Mesendoderm (in vitro differentiated cells): ENCODE measurements around the gene CDH12.
"Not testable (repeated sequence)": the region's sequence is repeated elsewhere in the genome, so short reads cannot be mapped to it uniquely, and the experiment has no call there.

Experiments
- DNase-seq: peaks from one replicate; pipeline ENCODE4 v3.0.0; 2013
- H2AK5ac ChIP-seq: 2 replicates; pipeline ENCODE4 v1.6.1; 2013; ENCODE audit warnings: low read length, inconsistent platforms
- H2BK120ac ChIP-seq: 2 replicates; pipeline ENCODE4 v1.6.1; 2013; ENCODE audit warnings: low read depth, mild to moderate bottlenecking, low read length, moderate library complexity, mixed read lengths
- H2BK15ac ChIP-seq: replicated peaks from 2 replicates; pipeline ENCODE4 v1.6.1; 2013; ENCODE audit warnings: low read depth, mild to moderate bottlenecking, moderate library complexity
- H2BK5ac ChIP-seq: 2 replicates; pipeline ENCODE4 v1.6.1; 2013; ENCODE audit warnings: low read length, inconsistent platforms
- H3K18ac ChIP-seq: 2 replicates; pipeline ENCODE4 v1.6.1; 2013; ENCODE audit warnings: mild to moderate bottlenecking, low read length, mixed read lengths
- H3K23ac ChIP-seq: one replicate; pipeline ENCODE4 v1.6.1; 2013; ENCODE audit warnings: low read length
- H3K27ac ChIP-seq: 2 replicates; pipeline ENCODE4 v1.5.1; 2013; ENCODE audit warnings: low read depth, mild to moderate bottlenecking, inconsistent platforms, low read length, moderate library complexity
- H3K27me3 ChIP-seq: 2 replicates; pipeline ENCODE4 v1.6.1; 2013; ENCODE audit warnings: low read length, control low read depth, mild to moderate bottlenecking, inconsistent platforms; ENCODE audit not compliant: insufficient read depth, poor library complexity
- H3K36me3 ChIP-seq: 2 replicates; pipeline ENCODE4 v1.6.1; 2013; ENCODE audit warnings: low read length, inconsistent platforms; ENCODE audit not compliant: control insufficient read depth, insufficient read depth
- H3K4ac ChIP-seq: one replicate; pipeline ENCODE4 v1.6.1; 2013; ENCODE audit warnings: low read depth, mild to moderate bottlenecking, low read length, moderate library complexity
- H3K4me1 ChIP-seq: 2 replicates; pipeline ENCODE4 v1.6.1; 2013; ENCODE audit warnings: low read depth, low read length, inconsistent platforms; ENCODE audit not compliant: control insufficient read depth
- H3K4me2 ChIP-seq: 2 replicates; pipeline ENCODE4 v1.6.1; 2013; ENCODE audit warnings: low read length
- H3K4me3 ChIP-seq: 2 replicates; pipeline ENCODE4 v1.5.1; 2013; ENCODE audit warnings: mild to moderate bottlenecking, low read length
- H3K56ac ChIP-seq: one replicate; pipeline ENCODE4 v1.6.1; 2013; ENCODE audit warnings: low read length
- H3K79me1 ChIP-seq: 2 replicates; pipeline ENCODE4 v1.6.1; 2013; ENCODE audit warnings: low read length, inconsistent platforms
- H3K79me2 ChIP-seq: 2 replicates; pipeline ENCODE4 v1.6.1; 2013; ENCODE audit warnings: mild to moderate bottlenecking, low read length; ENCODE audit not compliant: control insufficient read depth, insufficient read depth
- H3K9ac ChIP-seq: 2 replicates; pipeline ENCODE4 v1.6.1; 2013; ENCODE audit warnings: low read length, inconsistent platforms
- H4K5ac ChIP-seq: one replicate; pipeline ENCODE4 v1.6.1; 2013; ENCODE audit warnings: low read length
- H4K8ac ChIP-seq: one replicate; pipeline ENCODE4 v1.6.1; 2013; ENCODE audit warnings: low read depth, mild to moderate bottlenecking, control low read depth, low read length, moderate library complexity
- WGBS: extraction: QIAGEN DNeasy Blood & Tissue Kit; methylation state at CpG from one replicate; pipeline ENCODE4 v1.1.7; 2013; ENCODE audit warnings: low lambda C conversion rate, missing lambda C conversion rate; ENCODE audit not compliant: insufficient coverage; ENCODE audit errors: extremely low coverage; 5-methylcytosine and 5-hydroxymethylcytosine counted together

The CDH12 gene

GRCh38 chr5:22351178-22351577 is 502.0 kb downstream of the CDH12 start:
- Histone ChIP-seq H3K4me2 (no peak overlapping the region), H3K79me2 (no peaks in the 10 kb centered on the region), H3K9ac (no peak overlapping the region), H3K4ac (no peak overlapping the region), H3K36me3 (no peaks in the 10 kb centered on the region), H4K5ac (no peak overlapping the region), H3K56ac (no peak overlapping the region), H2BK15ac (no peak overlapping the region), H3K27me3 (no peaks in the 10 kb centered on the region), H3K79me1 (no peaks in the 10 kb centered on the region), H3K4me3 (no peak overlapping the region), H2BK120ac (no peak overlapping the region), H2BK5ac (no peak overlapping the region), H4K8ac (no peak overlapping the region), H3K18ac (no peak overlapping the region), H3K23ac (no peak overlapping the region), H2AK5ac (no peak overlapping the region), H3K4me1 (no peaks in the 10 kb centered on the region), H3K27ac (no peak overlapping the region)
- WGBS, result no CpG with 5 or more reads among the region's 2 CpGs
- no peak for DNase-seq

- no peak overlapping the region for H2BK5ac ChIP-seq
- no peak overlapping the region for H3K4me3 ChIP-seq
- no peaks in the 10 kb centered on the region for H3K4me1 ChIP-seq
- no peaks in the 10 kb centered on the region for H3K27me3 ChIP-seq
- no peak overlapping the region for H3K4ac ChIP-seq
- no peaks in the 10 kb centered on the region for H3K36me3 ChIP-seq
- H2BK15ac ChIP-seq, result no peak overlapping the region
- no peak overlapping the region for H3K27ac ChIP-seq
- no peak overlapping the region for H3K56ac ChIP-seq
- no peak overlapping the region for H4K5ac ChIP-seq
- H4K8ac ChIP-seq, result no peak overlapping the region
- no CpG with 5 or more reads among the region's 6 CpGs for WGBS
- H3K23ac ChIP-seq, result no peak overlapping the region
- H3K18ac ChIP-seq, result no peak overlapping the region
- no peaks in the 10 kb centered on the region for H3K79me1 ChIP-seq
- no peak for DNase-seq
- H3K4me2 ChIP-seq, result no peak overlapping the region
- no peak overlapping the region for H2BK120ac ChIP-seq
- no peaks in the 10 kb centered on the region for H3K79me2 ChIP-seq
- H3K9ac ChIP-seq, result no peak overlapping the region
- H2AK5ac ChIP-seq, result no peak overlapping the region
These were observed 505.1 kb downstream of the CDH12 start for GRCh38 chr5:22348027-22348426.

GRCh38 chr5:22344000-22344399 is 509.1 kb downstream of the CDH12 start:
- no CpG with 5 or more reads among the region's 2 CpGs for WGBS
- H3K4me2 ChIP-seq, result no peak overlapping the region
- H3K36me3 ChIP-seq, result no peaks in the 10 kb centered on the region
- H3K79me2 ChIP-seq, result no peaks in the 10 kb centered on the region
- no peak overlapping the region for H2BK5ac ChIP-seq
- H3K4me3 ChIP-seq, result no peak overlapping the region
- H3K56ac ChIP-seq, result no peak overlapping the region
- no peak overlapping the region for H3K9ac ChIP-seq
- H3K4ac ChIP-seq, result no peak overlapping the region
- no peak overlapping the region for H2BK15ac ChIP-seq
- no peak overlapping the region for H2BK120ac ChIP-seq
- no peak overlapping the region for H3K18ac ChIP-seq
- H3K23ac ChIP-seq, result no peak overlapping the region
- H3K4me1 ChIP-seq, result no peaks in the 10 kb centered on the region
- H2AK5ac ChIP-seq, result no peak overlapping the region
- H4K5ac ChIP-seq, result no peak overlapping the region
- no peak overlapping the region for H4K8ac ChIP-seq
- no peaks in the 10 kb centered on the region for H3K27me3 ChIP-seq
- DNase-seq, result no peak
- H3K27ac ChIP-seq, result no peak overlapping the region
- H3K79me1 ChIP-seq, result no peaks in the 10 kb centered on the region

GRCh38 chr5:22341406-22341805 is 511.7 kb downstream of the CDH12 start:
- Histone ChIP-seq H4K5ac (no peak overlapping the region), H3K79me2 (no peaks in the 10 kb centered on the region), H3K36me3 (no peaks in the 10 kb centered on the region), H3K79me1 (no peaks in the 10 kb centered on the region), H4K8ac (no peak overlapping the region), H2BK15ac (no peak overlapping the region), H3K4ac (no peak overlapping the region), H3K18ac (no peak overlapping the region), H2AK5ac (no peak overlapping the region), H3K9ac (no peak overlapping the region), H3K4me2 (no peak overlapping the region), H3K4me3 (no peak overlapping the region), H2BK120ac (no peak overlapping the region), H3K27ac (no peak overlapping the region), H3K4me1 (no peaks in the 10 kb centered on the region), H3K27me3 (no peaks in the 10 kb centered on the region), H3K56ac (no peak overlapping the region), H2BK5ac (no peak overlapping the region), H3K23ac (no peak overlapping the region)
- no peak for DNase-seq
- no CpG with 5 or more reads among the region's 2 CpGs for WGBS

GRCh38 chr5:22332949-22333348 is 520.2 kb downstream of the CDH12 start:
- not testable (repeated sequence) for H2AK5ac ChIP-seq, H3K27me3 ChIP-seq, H3K79me1 ChIP-seq, H3K4ac ChIP-seq, H3K36me3 ChIP-seq, H3K4me1 ChIP-seq, H3K18ac ChIP-seq, H2BK120ac ChIP-seq, H3K27ac ChIP-seq, H3K56ac ChIP-seq, H3K23ac ChIP-seq, H4K5ac ChIP-seq, DNase-seq, H3K79me2 ChIP-seq, H4K8ac ChIP-seq, H3K4me2 ChIP-seq, H3K4me3 ChIP-seq, H2BK5ac ChIP-seq, H2BK15ac ChIP-seq, H3K9ac ChIP-seq
- no CpG with 5 or more reads among the region's 3 CpGs for WGBS

- H3K79me2 ChIP-seq, result no peaks in the 10 kb centered on the region
- no CpG with 5 or more reads among the region's 1 CpG for WGBS
- H4K5ac ChIP-seq, result no peak overlapping the region
- no peak overlapping the region for H2BK120ac ChIP-seq
- H3K4me1 ChIP-seq, result no peaks in the 10 kb centered on the region
- H3K27ac ChIP-seq, result no peak overlapping the region
- no peaks in the 10 kb centered on the region for H3K36me3 ChIP-seq
- DNase-seq, result no peak
- no peak overlapping the region for H3K9ac ChIP-seq
- H2BK15ac ChIP-seq, result no peak overlapping the region
- no peak overlapping the region for H3K4me2 ChIP-seq
- H3K4me3 ChIP-seq, result no peak overlapping the region
- no peaks in the 10 kb centered on the region for H3K27me3 ChIP-seq
- no peak overlapping the region for H4K8ac ChIP-seq
- no peak overlapping the region for H3K56ac ChIP-seq
- no peak overlapping the region for H3K18ac ChIP-seq
- no peak overlapping the region for H3K23ac ChIP-seq
- H3K4ac ChIP-seq, result no peak overlapping the region
- H2BK5ac ChIP-seq, result no peak overlapping the region
- no peaks in the 10 kb centered on the region for H3K79me1 ChIP-seq
- H2AK5ac ChIP-seq, result no peak overlapping the region
These were observed 523.5 kb downstream of the CDH12 start for GRCh38 chr5:22329683-22330082.
